Measurements from ENCODE around the gene LRP1B.

The LRP1B gene

GRCh38 chr2:142029974-142030373, 100.8 kb downstream of the LRP1B start:
- Mint-ChIP-seq H3K9me3 (no peaks in the 10 kb centered on the region), H3K4me3 (no peak overlapping the region), H3K36me3 (ENCODE audit: low read depth) (no peaks in the 10 kb centered on the region), H3K4me1 (no peaks in the 10 kb centered on the region), H3K27me3 (ENCODE audit: low read depth) (no peaks in the 10 kb centered on the region), H3K27ac (no peak overlapping the region)
- TF ChIP-seq CTCF (IDR thresholded peaks at IDR 0.05; ENCODE audit: unreplicated experiment in 3 of 3): no peak

DNA sequence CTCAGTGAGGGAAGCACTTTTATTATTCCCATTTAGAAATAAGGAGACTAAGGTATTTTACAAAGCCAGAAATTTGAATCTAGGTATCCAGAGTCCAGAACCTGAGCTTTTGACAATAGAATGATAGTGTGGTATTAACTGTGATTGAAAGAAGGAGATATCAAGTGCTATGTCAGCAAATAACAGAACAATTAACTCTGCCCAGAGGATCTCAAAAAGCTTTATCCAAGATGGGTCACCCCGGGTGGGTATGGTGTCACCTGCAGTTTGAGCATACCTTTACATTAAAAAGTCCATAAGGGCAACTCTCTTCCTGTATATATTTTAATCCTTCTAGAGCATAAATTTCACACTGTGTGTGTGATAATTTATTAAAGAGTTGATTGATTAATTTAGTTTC, 105.4 kb downstream of the LRP1B start:
- H3K4me1 Mint-ChIP-seq: no peaks in the 10 kb centered on the region
- no peaks in the 10 kb centered on the region for H3K36me3 Mint-ChIP-seq (ENCODE audit: low read depth)
- H3K27ac Mint-ChIP-seq: no peak overlapping the region
- H3K4me3 Mint-ChIP-seq: no peak overlapping the region
- no peak for TF ChIP-seq CTCF (IDR thresholded peaks at IDR 0.05; ENCODE audit: unreplicated experiment in 3 of 3)
- H3K27me3 Mint-ChIP-seq (ENCODE audit: low read depth): no peaks in the 10 kb centered on the region
- H3K9me3 Mint-ChIP-seq: no peaks in the 10 kb centered on the region

GRCh38 chr2:142020368-142020767, 110.4 kb downstream of the LRP1B start:
- H3K27me3 Mint-ChIP-seq (ENCODE audit: low read depth): no peaks in the 10 kb centered on the region
- H3K27ac Mint-ChIP-seq: no peak overlapping the region
- no peaks in the 10 kb centered on the region for H3K36me3 Mint-ChIP-seq (ENCODE audit: low read depth)
- H3K4me3 Mint-ChIP-seq: no peak overlapping the region
- H3K9me3 Mint-ChIP-seq: no peaks in the 10 kb centered on the region
- no peak for TF ChIP-seq CTCF (IDR thresholded peaks at IDR 0.05; ENCODE audit: unreplicated experiment in 3 of 3)
- no peaks in the 10 kb centered on the region for H3K4me1 Mint-ChIP-seq

- no peaks in the 10 kb centered on the region for H3K27me3 Mint-ChIP-seq (ENCODE audit: low read depth)
- no peaks in the 10 kb centered on the region for H3K4me1 Mint-ChIP-seq
- no peak overlapping the region for H3K27ac Mint-ChIP-seq
- no peak overlapping the region for H3K4me3 Mint-ChIP-seq
- H3K9me3 Mint-ChIP-seq: no peaks in the 10 kb centered on the region
- no peak for TF ChIP-seq CTCF (IDR thresholded peaks at IDR 0.05; ENCODE audit: unreplicated experiment in 3 of 3)
- H3K36me3 Mint-ChIP-seq (ENCODE audit: low read depth): no peaks in the 10 kb centered on the region
These were observed 116.3 kb downstream of the LRP1B start for GRCh38 chr2:142014536-142014935.

DNA sequence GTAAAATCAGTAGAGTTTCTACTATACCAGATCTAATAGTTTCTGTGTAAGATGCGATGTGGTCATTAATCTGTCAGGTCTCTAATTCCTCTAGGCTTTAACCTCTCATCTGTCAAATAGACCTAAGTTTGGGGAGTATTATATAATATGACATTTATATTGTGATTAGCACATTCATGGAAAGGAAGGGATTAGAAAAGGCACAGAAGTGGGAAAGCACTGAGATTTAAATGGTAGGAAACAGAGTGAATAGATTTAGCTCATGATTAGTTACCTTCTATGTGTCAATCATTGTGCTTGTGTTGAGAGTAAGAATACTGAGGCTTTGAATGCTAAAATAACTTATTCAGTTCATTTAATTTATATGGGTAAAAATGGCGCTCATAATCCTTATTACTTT, 118.0 kb downstream of the LRP1B start:
- no peaks in the 10 kb centered on the region for H3K4me1 Mint-ChIP-seq
- no peaks in the 10 kb centered on the region for H3K36me3 Mint-ChIP-seq (ENCODE audit: low read depth)
- H3K27me3 Mint-ChIP-seq (ENCODE audit: low read depth): no peaks in the 10 kb centered on the region
- no peak overlapping the region for H3K4me3 Mint-ChIP-seq
- H3K27ac Mint-ChIP-seq: no peak overlapping the region
- TF ChIP-seq CTCF (IDR thresholded peaks at IDR 0.05; ENCODE audit: unreplicated experiment in 3 of 3): no peak
- no peaks in the 10 kb centered on the region for H3K9me3 Mint-ChIP-seq

GRCh38 chr2:142010477-142011270, 120.1 kb downstream of the LRP1B start:
- no peak overlapping the region for H3K4me3 Mint-ChIP-seq
- no peaks in the 10 kb centered on the region for H3K9me3 Mint-ChIP-seq
- no peak overlapping the region for H3K27ac Mint-ChIP-seq
- no peak for TF ChIP-seq CTCF (IDR thresholded peaks at IDR 0.05; ENCODE audit: unreplicated experiment in 3 of 3)
- no peaks in the 10 kb centered on the region for H3K4me1 Mint-ChIP-seq
- H3K36me3 Mint-ChIP-seq (ENCODE audit: low read depth): no peaks in the 10 kb centered on the region
- no peaks in the 10 kb centered on the region for H3K27me3 Mint-ChIP-seq (ENCODE audit: low read depth)

Measured in nephron (organoid).